Tibial nerve (tissue), 4 donors: Measurements from ENCODE around the gene GNG3. TPM values are rescaled to one million over a fixed set of nuclear protein-coding genes. Genes with fewer than 3 reads are reported as not detected.

ENCODE experiments used
- DNase-seq, 2 donors: peaks; one replicate each; pipeline ENCODE4 v3.0.0-alpha.2; 2019; ENCODE audit warnings: low spot score in 2 of 2
- H3K27ac ChIP-seq, 4 donors: fragments of 200-600 bp; sonication (generic) in 3 of 4; one replicate each; pipeline ENCODE4 v1.5.1; 2017 to 2019; ENCODE audit warnings: mild to moderate bottlenecking in 1 of 4
- H3K27me3 ChIP-seq, 2 donors: fragments of 200-600 bp; sonication (generic) in 1 of 2; one replicate each; pipeline versions ENCODE4 v1.5.1 to v1.6.0; 2017 to 2019
- H3K36me3 ChIP-seq, 3 donors: fragments of 200-600 bp; sonication (generic); one replicate each; pipeline ENCODE4 v1.5.1; 2018 to 2019
- H3K4me1 ChIP-seq, 4 donors: fragments of 200-600 bp; sonication (generic) in 3 of 4; one replicate each; pipeline ENCODE4 v1.5.1; 2017 to 2019
- H3K4me3 ChIP-seq, 4 donors: fragments of 200-600 bp; sonication (generic) in 3 of 4; one replicate each; pipeline ENCODE4 v1.5.1; 2017 to 2019; ENCODE audit warnings: mild to moderate bottlenecking in 1 of 4, moderate library complexity in 1 of 4
- H3K9me3 ChIP-seq, 4 donors: fragments of 200-600 bp; sonication (generic) in 3 of 4; one replicate each; pipeline ENCODE4 v1.5.1; 2017 to 2019
- EP300 ChIP-seq, 2 donors: sonication (generic); formaldehyde crosslinking; IDR thresholded peaks; one replicate each; pipeline ENCODE4 v1.6.1; 2017; ENCODE audit warnings: antibody characterized with exemption in 2 of 2, mild to moderate bottlenecking in 1 of 2
- POLR2A ChIP-seq, 2 donors: fragments of 450-650 bp; IDR thresholded peaks; one replicate each; pipeline ENCODE4 v1.6.1; 2017; ENCODE audit warnings: antibody characterized with exemption in 2 of 2, mild to moderate bottlenecking in 2 of 2, moderate library complexity in 2 of 2
- WGBS, 2 donors: methylation state at CpG; one replicate each; pipeline ENCODE4 v1.1.5; 2018; 5-methylcytosine and 5-hydroxymethylcytosine counted together
- total RNA-seq, 4 donors: library from RNA; depleted of rRNA; stranded (reverse); fragments of >200 nt; gene quantifications; one replicate each; pipeline ENCODE4 v1.1.0, GENCODE V29; 2016
- TF ChIP-seq, protein P1 (sequence below), 5 experiments: fragments of 200-600 bp in 3 of 5; fragments of 450-650 bp in 2 of 5; sonication (generic) in 3 of 5; IDR thresholded peaks; one replicate each; pipeline ENCODE4 v1.5.1; 2016 to 2019; ENCODE audit warnings: antibody characterized with exemption in 5 of 5, mild to moderate bottlenecking in 3 of 5, moderate library complexity in 2 of 5

The GNG3 gene
- 1 to 10 TPM in 1 of 4 donors, under 1 TPM in 1, not detected in 2; 0.63 to 2.6 TPM for total RNA-seq

DNA sequence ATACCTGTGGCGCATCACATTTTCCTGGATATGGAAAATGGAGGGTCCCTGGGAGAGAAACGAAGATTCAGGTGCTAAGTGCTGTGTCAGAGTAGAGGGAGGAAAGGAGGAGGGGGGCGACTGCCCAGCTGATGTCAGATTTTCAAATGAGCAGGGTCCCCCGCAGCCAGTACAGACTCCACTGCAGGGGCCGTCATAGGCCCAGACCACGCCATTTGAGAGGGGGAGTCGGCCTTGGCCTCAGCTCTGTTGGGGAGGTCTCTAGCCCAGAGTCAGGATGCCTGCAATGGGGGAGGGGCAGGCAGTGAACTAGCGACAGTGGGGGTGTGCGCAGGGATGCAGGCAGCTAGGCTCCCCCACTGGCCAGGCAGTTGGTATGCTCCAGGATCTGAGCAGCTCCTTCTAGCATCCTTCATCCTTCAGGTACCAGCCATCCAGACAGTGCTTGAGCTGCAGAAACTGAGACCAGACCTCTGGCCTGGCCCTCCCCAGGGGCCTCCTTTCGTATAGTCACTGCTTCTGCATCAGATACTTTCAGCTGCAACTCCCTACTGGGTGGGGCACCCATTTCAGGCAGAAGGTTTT is at the start of gene GNG3, which contains the start of gene BSCL2:
Gene GNG3, plus strand, starts transcription at position 400 of the 585 bp plus-strand sequence. CDS start 620 bp downstream, outside the sequence.
Gene BSCL2, minus strand, starts transcription at position 148 of the 585 bp plus-strand sequence. CDS start 229 bp downstream, outside the sequence.
- TF ChIP-seq POLR2A (IDR thresholded peaks at IDR 0.05) (no peak), EP300 (IDR thresholded peaks at IDR 0.05) (no peak)
- TF ChIP-seq, protein P1, sequence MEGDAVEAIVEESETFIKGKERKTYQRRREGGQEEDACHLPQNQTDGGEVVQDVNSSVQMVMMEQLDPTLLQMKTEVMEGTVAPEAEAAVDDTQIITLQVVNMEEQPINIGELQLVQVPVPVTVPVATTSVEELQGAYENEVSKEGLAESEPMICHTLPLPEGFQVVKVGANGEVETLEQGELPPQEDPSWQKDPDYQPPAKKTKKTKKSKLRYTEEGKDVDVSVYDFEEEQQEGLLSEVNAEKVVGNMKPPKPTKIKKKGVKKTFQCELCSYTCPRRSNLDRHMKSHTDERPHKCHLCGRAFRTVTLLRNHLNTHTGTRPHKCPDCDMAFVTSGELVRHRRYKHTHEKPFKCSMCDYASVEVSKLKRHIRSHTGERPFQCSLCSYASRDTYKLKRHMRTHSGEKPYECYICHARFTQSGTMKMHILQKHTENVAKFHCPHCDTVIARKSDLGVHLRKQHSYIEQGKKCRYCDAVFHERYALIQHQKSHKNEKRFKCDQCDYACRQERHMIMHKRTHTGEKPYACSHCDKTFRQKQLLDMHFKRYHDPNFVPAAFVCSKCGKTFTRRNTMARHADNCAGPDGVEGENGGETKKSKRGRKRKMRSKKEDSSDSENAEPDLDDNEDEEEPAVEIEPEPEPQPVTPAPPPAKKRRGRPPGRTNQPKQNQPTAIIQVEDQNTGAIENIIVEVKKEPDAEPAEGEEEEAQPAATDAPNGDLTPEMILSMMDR (IDR thresholded peaks at IDR 0.05): no peak
- peak within 1 kb of the TSS; percentile 66 to 86 (median 78) for H3K4me3 ChIP-seq
- peaks cover 0 to 49% (median 31%) of the 10 kb centered on the region in 4 donors for H3K4me1 ChIP-seq
- H3K36me3 ChIP-seq: peaks cover 0 to 27% (median 0%) of the 10 kb centered on the region in 3 donors
- H3K9me3 ChIP-seq: no peaks in the 10 kb centered on the region
- peak within 1 kb of the TSS; percentile 71 to 95 (median 92) for H3K27ac ChIP-seq
- WGBS, 2 donors: 78% methylated on average over 8 to 9 of the region's 10 CpGs
- H3K27me3 ChIP-seq: no peaks in the 10 kb centered on the region
- DNase-seq: no peak

DNA sequence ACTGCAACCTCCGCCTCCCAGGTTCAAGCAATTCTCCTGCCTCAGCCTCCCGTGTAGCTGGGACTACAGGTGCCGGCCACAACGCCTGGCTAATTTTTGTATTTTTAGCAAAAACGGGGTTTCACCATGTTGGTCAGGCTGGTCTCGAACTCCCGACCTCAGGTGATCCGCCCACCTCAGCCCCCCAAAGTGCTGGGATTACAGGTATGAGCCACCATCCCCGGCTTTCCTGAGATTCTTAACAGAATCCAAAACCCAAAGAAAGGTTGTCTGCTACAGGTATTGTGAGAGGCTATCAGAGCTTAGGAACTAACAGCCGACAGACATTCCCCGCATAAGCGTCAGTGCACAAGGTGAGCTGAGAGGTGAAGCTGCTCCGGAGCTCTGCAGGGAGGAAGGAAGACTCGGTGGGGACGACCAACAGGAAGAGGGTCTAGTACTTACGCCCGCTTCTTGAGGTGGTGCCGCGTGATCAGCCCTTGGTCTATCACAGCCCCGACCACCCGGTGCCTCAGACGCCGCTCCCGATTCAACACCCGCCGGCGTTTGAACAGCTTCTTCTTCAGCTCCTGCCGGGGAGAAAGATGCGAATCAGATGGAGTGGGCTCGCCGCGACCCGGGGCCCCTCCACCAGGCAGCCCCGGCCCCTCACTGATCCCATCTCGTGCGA is 42.9 kb upstream of the GNG3 start:
- no peak for DNase-seq

DNA sequence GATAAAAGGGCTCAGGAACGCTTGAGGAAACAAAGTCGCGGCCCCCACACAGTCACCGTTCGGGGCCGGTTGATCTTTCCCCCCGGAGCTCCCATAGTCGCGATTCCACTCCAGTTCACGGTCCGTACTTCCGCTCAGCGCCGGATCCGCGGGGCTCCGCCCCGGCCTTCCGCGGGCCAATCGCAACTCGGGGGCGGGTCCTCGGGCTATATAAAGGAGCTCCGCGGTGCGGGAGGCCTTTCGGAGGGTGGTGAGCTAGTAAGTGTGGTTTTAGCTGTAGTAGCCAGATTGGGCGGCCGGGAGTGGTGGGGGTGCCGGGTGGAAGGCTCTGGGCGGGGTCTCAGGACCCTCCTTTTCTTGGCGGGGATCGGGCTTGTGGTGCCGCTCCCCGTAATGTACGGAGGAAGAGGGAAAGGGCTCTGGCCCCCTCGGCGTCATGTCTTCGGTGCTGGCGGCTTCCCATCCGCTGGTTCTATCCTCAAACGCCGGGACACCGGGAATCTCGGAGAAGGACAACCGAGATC is 42.3 kb upstream of the GNG3 start, which contains the start of the genes C11orf98 and CSKMT:
Gene C11orf98, minus strand, starts transcription at position 136 of the 524 bp plus-strand sequence. Its CDS starts 41 bp downstream, at position 95.
Gene CSKMT, plus strand, starts transcription at position 238 of the 524 bp plus-strand sequence. CDS start 568 bp downstream, outside the sequence.
- peak; percentile 91 to 94 for DNase-seq
- no peaks in the 10 kb centered on the region for H3K27me3 ChIP-seq
- peak within 1 kb of the TSS; percentile 53 to 93 (median 92) for H3K27ac ChIP-seq
- no peaks in the 10 kb centered on the region for H3K9me3 ChIP-seq
- WGBS, 2 donors: 0 to 1% methylated on average over 28 to 38 of the region's 47 CpGs
- peak; percentile 97 to 98 for TF ChIP-seq POLR2A (IDR thresholded peaks at IDR 0.05)
- TF ChIP-seq EP300 (IDR thresholded peaks at IDR 0.05): peak in 1 of 2 donors; percentile 100
- TF ChIP-seq, protein P1 (IDR thresholded peaks at IDR 0.05): peak in 1 of 5 experiments; percentile 29
- peaks cover 0 to 36% (median 0%) of the 10 kb centered on the region in 3 donors for H3K36me3 ChIP-seq
- H3K4me1 ChIP-seq: peaks cover 0 to 47% (median 24%) of the 10 kb centered on the region in 4 donors
- peak within 1 kb of the TSS; percentile 60 to 94 (median 75) for H3K4me3 ChIP-seq

More for the DNA sequence above, 42.9 kb upstream of the GNG3 start:
- Histone ChIP-seq H3K9me3 (no peaks in the 10 kb centered on the region), H3K4me1 (peaks cover 0 to 41% (median 24%) of the 10 kb centered on the region in 4 donors), H3K4me3 (peak overlapping the region; percentile 60 to 94 (median 75)), H3K36me3 (peaks cover 0 to 36% (median 0%) of the 10 kb centered on the region in 3 donors), H3K27ac (peak overlapping the region; percentile 53 to 93 (median 92)), H3K27me3 (no peaks in the 10 kb centered on the region)
- 2 to 4% methylated on average over 23 to 25 of the region's 36 CpGs for WGBS, 2 donors
- TF ChIP-seq POLR2A (IDR thresholded peaks at IDR 0.05): no peak
- TF ChIP-seq, protein P1 (IDR thresholded peaks at IDR 0.05): no peak
- TF ChIP-seq EP300 (IDR thresholded peaks at IDR 0.05): no peak

DNA sequence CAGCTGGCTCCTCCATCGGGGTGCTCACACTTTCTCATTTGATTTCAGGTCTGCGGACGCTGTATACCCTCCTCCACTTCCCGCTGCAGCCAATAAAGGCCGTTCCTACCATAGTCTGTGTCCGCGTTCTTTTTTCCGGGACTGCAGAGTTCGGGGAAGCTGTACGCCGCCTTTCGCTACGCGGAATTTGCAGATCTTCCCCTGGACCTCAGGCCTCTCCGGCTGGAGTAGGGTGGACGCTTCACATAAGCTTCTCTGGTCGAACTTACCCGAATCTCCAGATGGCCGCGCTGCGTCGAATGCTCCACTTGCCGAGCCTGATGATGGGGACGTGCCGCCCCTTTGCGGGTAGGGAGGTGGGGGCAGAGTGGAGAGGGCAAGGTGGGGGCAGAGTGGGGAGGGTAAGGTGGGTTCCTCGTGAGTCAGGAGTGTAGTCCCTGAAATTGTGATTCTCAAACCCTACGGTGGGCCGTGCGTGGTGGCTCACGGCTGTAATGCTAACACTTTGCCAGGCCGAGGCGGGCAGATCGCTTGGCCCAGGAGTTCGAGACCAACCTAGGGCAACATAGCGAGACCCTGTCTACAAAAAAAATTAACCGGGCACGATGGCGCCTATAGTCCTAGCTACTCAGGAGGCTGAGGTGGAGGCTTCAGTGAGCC is 41.7 kb upstream of the GNG3 start:
- no peaks in the 10 kb centered on the region for H3K27me3 ChIP-seq
- H3K36me3 ChIP-seq: peaks cover 0 to 36% (median 0%) of the 10 kb centered on the region in 3 donors
- no peaks in the 10 kb centered on the region for H3K9me3 ChIP-seq
- peaks cover 0 to 52% (median 30%) of the 10 kb centered on the region in 4 donors for H3K4me1 ChIP-seq
- WGBS, 2 donors: 5 to 6% methylated on average over 36 to 38 of the region's 39 CpGs
- TF ChIP-seq EP300 (IDR thresholded peaks at IDR 0.05): no peak
- peak overlapping the region; percentile 53 to 93 (median 92) for H3K27ac ChIP-seq
- peak overlapping the region; percentile 60 to 94 (median 75) for H3K4me3 ChIP-seq
- peak in 1 of 2 donors; percentile 33 for DNase-seq
